Nephron progenitor cell (in vitro differentiated cells): Measurements from ENCODE around the gene TMCC1.
"Not testable (repeated sequence)": the region's sequence is repeated elsewhere in the genome, so short reads cannot be mapped to it uniquely, and the experiment has no call there.

ENCODE experiments used
- DNase-seq: peaks from one replicate; pipeline ENCODE4 v3.0.0; 2021
- H3K27ac Mint-ChIP-seq: 2 replicates; pipeline ENCODE4 v1.8.0; 2021; ENCODE audit warnings: mild to moderate bottlenecking, moderate library complexity, mixed read lengths
- H3K27me3 Mint-ChIP-seq: 2 replicates; pipeline ENCODE4 v1.8.0; 2021; ENCODE audit warnings: mild to moderate bottlenecking, low read depth, mixed read lengths; ENCODE audit not compliant: poor library complexity
- H3K36me3 Mint-ChIP-seq: 2 replicates; pipeline ENCODE4 v1.8.0; 2021; ENCODE audit warnings: low read depth, mixed read lengths
- H3K4me1 Mint-ChIP-seq: 2 replicates; pipeline ENCODE4 v1.8.0; 2021; ENCODE audit warnings: mixed read lengths
- H3K4me3 Mint-ChIP-seq: 2 replicates; pipeline ENCODE4 v1.8.0; 2021; ENCODE audit warnings: mild to moderate bottlenecking, moderate library complexity, mixed read lengths
- H3K9me3 Mint-ChIP-seq: 2 replicates; pipeline ENCODE4 v1.8.0; 2021; ENCODE audit warnings: mild to moderate bottlenecking, moderate library complexity, mixed read lengths
- CTCF ChIP-seq: fragments of 200-600 bp; sonication (generic); IDR thresholded peaks from 2 replicates; pipeline ENCODE4 v1.5.0; 2021; ENCODE audit warnings: antibody characterized with exemption

Gene TMCC1

GRCh38 chr3:129611812-129612533, 281.5 kb downstream of the TMCC1 start:
- Mint-ChIP-seq H3K4me1 (peaks cover 40% of the 10 kb centered on the region), H3K27ac (no peak overlapping the region), H3K4me3 (no peak overlapping the region), H3K36me3 (no peaks in the 10 kb centered on the region), H3K27me3 (peaks cover 21% of the 10 kb centered on the region), H3K9me3 (no peaks in the 10 kb centered on the region)
- no peak for DNase-seq
- TF ChIP-seq CTCF = no peak

- Mint-ChIP-seq H3K36me3 (no peaks in the 10 kb centered on the region), H3K27ac (peak overlapping the region; percentile 39), H3K9me3 (no peaks in the 10 kb centered on the region), H3K4me3 (no peak overlapping the region), H3K27me3 (peaks cover 21% of the 10 kb centered on the region), H3K4me1 (peaks cover 41% of the 10 kb centered on the region)
- no peak for DNase-seq
- no peak for TF ChIP-seq CTCF
Observed at GRCh38 chr3:129611446-129611800, 282.1 kb downstream of the TMCC1 start.

- H3K36me3 Mint-ChIP-seq = not testable (repeated sequence)
- H3K4me1 Mint-ChIP-seq = peaks cover 41% of the 10 kb centered on the region
Observed at GRCh38 chr3:129610794-129611445, 282.6 kb downstream of the TMCC1 start.

GRCh38 chr3:129610276-129610675, 283.2 kb downstream of the TMCC1 start:
- H3K4me1 Mint-ChIP-seq = peaks cover 46% of the 10 kb centered on the region

More at GRCh38 chr3:129610794-129611445, 282.6 kb downstream of the TMCC1 start:
- H3K9me3 Mint-ChIP-seq, DNase-seq, H3K4me3 Mint-ChIP-seq: not testable (repeated sequence)
- Mint-ChIP-seq H3K27ac (peak overlapping the region; percentile 39), H3K27me3 (peaks cover 21% of the 10 kb centered on the region)

GRCh38 chr3:129609591-129610182, 283.8 kb downstream of the TMCC1 start:
- no peaks in the 10 kb centered on the region for H3K9me3 Mint-ChIP-seq
- H3K4me3 Mint-ChIP-seq = no peak overlapping the region
- DNase-seq = no peak
- H3K36me3 Mint-ChIP-seq = no peaks in the 10 kb centered on the region
- TF ChIP-seq CTCF = no peak
- no peak overlapping the region for H3K27ac Mint-ChIP-seq
- peaks cover 27% of the 10 kb centered on the region for H3K27me3 Mint-ChIP-seq
- H3K4me1 Mint-ChIP-seq = peaks cover 48% of the 10 kb centered on the region

More at GRCh38 chr3:129610276-129610675, 283.2 kb downstream of the TMCC1 start:
- H3K36me3 Mint-ChIP-seq = no peaks in the 10 kb centered on the region
- no peak for DNase-seq
- H3K27me3 Mint-ChIP-seq = peaks cover 22% of the 10 kb centered on the region
- TF ChIP-seq CTCF = no peak
- no peaks in the 10 kb centered on the region for H3K9me3 Mint-ChIP-seq
- no peak overlapping the region for H3K27ac Mint-ChIP-seq
- H3K4me3 Mint-ChIP-seq = no peak overlapping the region

GRCh38 chr3:129608936-129609590, 284.4 kb downstream of the TMCC1 start:
- peaks cover 33% of the 10 kb centered on the region for H3K27me3 Mint-ChIP-seq
- no peaks in the 10 kb centered on the region for H3K36me3 Mint-ChIP-seq
- H3K4me1 Mint-ChIP-seq = peaks cover 54% of the 10 kb centered on the region
- no peak for DNase-seq
- H3K27ac Mint-ChIP-seq = no peak overlapping the region
- no peak for TF ChIP-seq CTCF
- no peak overlapping the region for H3K4me3 Mint-ChIP-seq
- no peaks in the 10 kb centered on the region for H3K9me3 Mint-ChIP-seq
